ENCODE data around the gene AIF1.

Gene AIF1

GRCh38 chr6:31642798-31643570 lies 27.9 kb downstream of the AIF1 start:
- DNase-seq (ENCODE audit: low read depth) = no peak
- H3K4me3 ChIP-seq (ENCODE audit: low read length) = no peak overlapping the region
- TF ChIP-seq, protein P1, sequence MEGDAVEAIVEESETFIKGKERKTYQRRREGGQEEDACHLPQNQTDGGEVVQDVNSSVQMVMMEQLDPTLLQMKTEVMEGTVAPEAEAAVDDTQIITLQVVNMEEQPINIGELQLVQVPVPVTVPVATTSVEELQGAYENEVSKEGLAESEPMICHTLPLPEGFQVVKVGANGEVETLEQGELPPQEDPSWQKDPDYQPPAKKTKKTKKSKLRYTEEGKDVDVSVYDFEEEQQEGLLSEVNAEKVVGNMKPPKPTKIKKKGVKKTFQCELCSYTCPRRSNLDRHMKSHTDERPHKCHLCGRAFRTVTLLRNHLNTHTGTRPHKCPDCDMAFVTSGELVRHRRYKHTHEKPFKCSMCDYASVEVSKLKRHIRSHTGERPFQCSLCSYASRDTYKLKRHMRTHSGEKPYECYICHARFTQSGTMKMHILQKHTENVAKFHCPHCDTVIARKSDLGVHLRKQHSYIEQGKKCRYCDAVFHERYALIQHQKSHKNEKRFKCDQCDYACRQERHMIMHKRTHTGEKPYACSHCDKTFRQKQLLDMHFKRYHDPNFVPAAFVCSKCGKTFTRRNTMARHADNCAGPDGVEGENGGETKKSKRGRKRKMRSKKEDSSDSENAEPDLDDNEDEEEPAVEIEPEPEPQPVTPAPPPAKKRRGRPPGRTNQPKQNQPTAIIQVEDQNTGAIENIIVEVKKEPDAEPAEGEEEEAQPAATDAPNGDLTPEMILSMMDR (IDR thresholded peaks at IDR 0.05; ENCODE audit: insufficient read depth, low read depth, low read length, missing control alignments) = no peak

DNA sequence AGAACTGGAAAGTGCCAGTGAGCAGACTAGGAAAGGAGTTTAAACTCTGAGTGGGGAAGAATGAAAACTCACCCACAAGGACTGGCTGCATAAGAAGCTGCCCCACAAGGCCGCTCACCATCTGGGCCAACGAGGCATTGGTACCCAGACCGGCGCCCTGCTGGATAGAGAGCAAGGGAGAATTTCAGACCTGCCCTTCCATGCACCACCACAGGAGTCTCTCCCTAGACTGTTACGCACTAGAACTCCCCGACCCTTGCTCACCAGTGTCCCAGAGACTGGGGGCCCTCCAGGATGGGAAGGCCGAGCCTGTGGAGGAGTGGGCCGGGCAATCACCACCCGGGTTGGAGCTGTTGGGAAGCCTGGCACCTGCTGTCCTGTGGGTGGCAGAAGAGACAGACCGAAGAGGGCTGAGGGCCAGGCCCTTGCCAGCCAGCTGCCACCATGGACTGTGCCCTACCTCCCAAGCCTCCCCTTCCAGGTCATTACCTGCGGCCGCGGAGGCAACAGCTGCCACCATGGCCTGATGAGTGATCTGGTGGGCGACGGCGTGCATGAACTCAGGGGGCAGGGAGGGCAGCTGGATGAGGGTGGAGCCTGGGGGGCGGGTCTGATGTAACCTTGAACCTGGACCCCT lies 28.9 kb downstream of the AIF1 start:
- DNase-seq (ENCODE audit: low read depth) = no peak
- TF ChIP-seq, protein P1 (IDR thresholded peaks at IDR 0.05; ENCODE audit: insufficient read depth, low read depth, low read length, missing control alignments) = no peak
- no peak overlapping the region for H3K4me3 ChIP-seq (ENCODE audit: low read length)

DNA sequence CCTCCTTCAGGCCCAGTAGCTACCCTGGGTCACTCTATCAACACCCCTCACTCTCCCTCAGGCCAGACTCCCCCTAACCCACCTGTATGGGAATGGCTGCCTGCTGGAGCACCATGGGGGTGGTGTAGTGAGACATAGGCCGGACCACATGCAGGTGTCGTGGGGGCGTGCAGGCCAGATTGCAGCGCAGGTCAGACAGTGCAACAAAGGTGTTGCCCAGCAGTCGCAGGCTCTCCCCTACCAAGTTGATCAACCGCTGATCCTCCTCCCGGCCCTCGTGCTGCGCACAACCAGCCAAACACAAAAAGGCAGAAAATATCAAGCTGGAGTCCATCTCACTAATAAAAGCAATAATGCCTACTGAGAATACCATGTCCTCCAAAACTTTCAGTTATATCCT lies 30.3 kb downstream of the AIF1 start:
- no peak overlapping the region for H3K4me3 ChIP-seq (ENCODE audit: low read length)
- TF ChIP-seq, protein P1 (IDR thresholded peaks at IDR 0.05; ENCODE audit: insufficient read depth, low read depth, low read length, missing control alignments) = no peak

GRCh38 chr6:31651602-31652191 lies 36.7 kb downstream of the AIF1 start:
- TF ChIP-seq, protein P1 (IDR thresholded peaks at IDR 0.05; ENCODE audit: insufficient read depth, low read depth, low read length, missing control alignments) = no peak
- peak overlapping the region; percentile 60 for H3K4me3 ChIP-seq (ENCODE audit: low read length)
- peak; percentile 84 for DNase-seq (ENCODE audit: low read depth)

More for the DNA sequence above, 30.3 kb downstream of the AIF1 start:
- DNase-seq (ENCODE audit: low read depth) = no peak

- TF ChIP-seq, protein P1 (IDR thresholded peaks at IDR 0.05; ENCODE audit: insufficient read depth, low read depth, low read length, missing control alignments) = no peak
- H3K4me3 ChIP-seq (ENCODE audit: low read length) = peak overlapping the region; percentile 60
- no peak for DNase-seq (ENCODE audit: low read depth)
Observed at GRCh38 chr6:31652925-31653724, 38.1 kb downstream of the AIF1 start.

- DNase-seq (ENCODE audit: low read depth) = no peak
- H3K4me3 ChIP-seq (ENCODE audit: low read length) = no peak overlapping the region
- TF ChIP-seq, protein P1 (IDR thresholded peaks at IDR 0.05; ENCODE audit: insufficient read depth, low read depth, low read length, missing control alignments) = no peak
Observed at GRCh38 chr6:31654574-31655348, 39.7 kb downstream of the AIF1 start.

Data from epithelial cell of esophagus (primary cell).